ENCODE measurements around the gene PPARD.

PPARD gene

DNA sequence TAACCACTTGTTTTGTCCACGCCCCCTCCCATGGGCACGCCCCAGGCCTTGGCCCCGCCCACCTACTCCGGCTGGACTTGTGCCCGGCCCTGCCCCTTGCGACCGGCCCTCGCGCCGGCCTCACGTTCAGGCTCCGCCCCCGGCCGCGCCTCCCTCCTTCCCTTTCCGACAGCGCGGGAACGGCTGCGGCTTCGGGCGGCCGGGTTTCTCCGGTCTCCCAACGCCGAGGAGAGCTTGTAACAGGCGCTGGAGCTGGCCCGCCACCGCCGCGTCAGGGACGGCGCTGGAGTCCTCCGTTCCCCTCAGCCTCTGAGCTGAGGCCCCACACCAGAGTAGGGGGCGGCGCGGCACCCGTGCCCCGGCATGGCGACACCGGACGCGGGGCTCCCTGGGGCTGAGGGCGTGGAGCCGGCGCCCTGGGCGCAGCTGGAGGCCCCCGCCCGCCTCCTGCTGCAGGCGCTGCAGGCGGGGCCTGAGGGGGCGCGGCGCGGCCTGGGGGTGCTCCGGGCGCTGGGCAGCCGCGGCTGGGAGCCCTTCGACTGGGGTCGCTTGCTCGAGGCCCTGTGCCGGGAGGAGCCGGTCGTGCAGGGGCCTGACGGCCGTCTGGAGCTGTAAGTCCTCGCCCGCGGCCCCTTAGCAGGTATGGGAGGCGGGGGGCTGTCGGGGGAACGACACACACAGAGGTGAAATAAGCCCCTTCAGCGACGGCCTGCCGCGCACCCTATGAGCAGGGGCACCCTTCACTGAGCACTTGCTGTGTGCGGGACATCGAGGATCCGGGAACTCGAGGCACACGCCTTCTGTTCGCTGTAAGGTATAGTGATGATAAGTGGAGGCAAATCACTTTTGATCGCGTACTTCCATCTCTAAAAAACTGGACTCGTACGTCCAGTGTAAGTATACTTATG, 110.1 kb downstream of the PPARD start, which contains the start of gene FANCE:
TSS of gene FANCE (plus strand) at position 156 of the 908 bp plus-strand sequence. CDS start at position 364, 208 bp downstream.
- H3K4me3 ChIP-seq, result peak within 1 kb of the TSS; percentile 61 to 62
- TF ChIP-seq, protein P1, sequence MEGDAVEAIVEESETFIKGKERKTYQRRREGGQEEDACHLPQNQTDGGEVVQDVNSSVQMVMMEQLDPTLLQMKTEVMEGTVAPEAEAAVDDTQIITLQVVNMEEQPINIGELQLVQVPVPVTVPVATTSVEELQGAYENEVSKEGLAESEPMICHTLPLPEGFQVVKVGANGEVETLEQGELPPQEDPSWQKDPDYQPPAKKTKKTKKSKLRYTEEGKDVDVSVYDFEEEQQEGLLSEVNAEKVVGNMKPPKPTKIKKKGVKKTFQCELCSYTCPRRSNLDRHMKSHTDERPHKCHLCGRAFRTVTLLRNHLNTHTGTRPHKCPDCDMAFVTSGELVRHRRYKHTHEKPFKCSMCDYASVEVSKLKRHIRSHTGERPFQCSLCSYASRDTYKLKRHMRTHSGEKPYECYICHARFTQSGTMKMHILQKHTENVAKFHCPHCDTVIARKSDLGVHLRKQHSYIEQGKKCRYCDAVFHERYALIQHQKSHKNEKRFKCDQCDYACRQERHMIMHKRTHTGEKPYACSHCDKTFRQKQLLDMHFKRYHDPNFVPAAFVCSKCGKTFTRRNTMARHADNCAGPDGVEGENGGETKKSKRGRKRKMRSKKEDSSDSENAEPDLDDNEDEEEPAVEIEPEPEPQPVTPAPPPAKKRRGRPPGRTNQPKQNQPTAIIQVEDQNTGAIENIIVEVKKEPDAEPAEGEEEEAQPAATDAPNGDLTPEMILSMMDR (IDR thresholded peaks at IDR 0.05), result peak in 1 of 2 experiments; percentile 11
- peak; percentile 94 to 96 for DNase-seq
- no peaks in the 10 kb centered on the region for H3K9me3 ChIP-seq
- intact Hi-C loops (cut with DNase I; ENCODE audit: low total_unique reads), result no loop called here
- peaks cover 4 to 41% (median 26%) of the 10 kb centered on the region in 4 donors for H3K4me1 ChIP-seq
- H3K27me3 ChIP-seq, result no peaks in the 10 kb centered on the region
- peaks cover 2 to 20% (median 14%) of the 10 kb centered on the region in 3 donors for H3K36me3 ChIP-seq
- peak within 1 kb of the TSS; percentile 64 to 77 for H3K27ac ChIP-seq

DNA sequence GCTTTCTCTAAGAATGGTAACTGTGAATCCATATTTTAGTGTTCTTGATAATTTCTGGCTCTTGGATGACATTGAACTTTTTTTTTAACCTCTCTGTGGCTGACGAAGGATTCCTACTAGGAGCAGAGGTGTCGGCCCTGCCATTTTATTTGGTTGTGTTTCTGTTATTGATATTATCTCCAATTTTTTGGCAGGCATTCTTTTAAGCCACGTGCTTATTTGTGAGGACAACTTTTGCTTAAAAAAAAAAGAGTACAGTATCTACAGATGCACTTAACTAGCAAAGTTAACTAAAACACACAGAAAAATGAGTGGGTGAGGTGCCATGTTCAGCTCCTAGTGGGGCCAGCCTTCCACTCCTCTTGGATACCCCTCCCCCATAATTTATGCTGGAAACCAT, 110.9 kb downstream of the PPARD start:
- Histone ChIP-seq H3K4me3 (peak overlapping the region; percentile 61 to 62), H3K36me3 (peaks cover 10 to 28% (median 22%) of the 10 kb centered on the region in 3 donors), H3K27ac (peak overlapping the region; percentile 64 to 77), H3K4me1 (peaks cover 4 to 41% (median 26%) of the 10 kb centered on the region in 4 donors), H3K9me3 (no peaks in the 10 kb centered on the region), H3K27me3 (no peaks in the 10 kb centered on the region)
- TF ChIP-seq, protein P1 (IDR thresholded peaks at IDR 0.05), result no peak
- DNase-seq, result no peak
- intact Hi-C loops (cut with DNase I; ENCODE audit: low total_unique reads), result no loop called here

DNA sequence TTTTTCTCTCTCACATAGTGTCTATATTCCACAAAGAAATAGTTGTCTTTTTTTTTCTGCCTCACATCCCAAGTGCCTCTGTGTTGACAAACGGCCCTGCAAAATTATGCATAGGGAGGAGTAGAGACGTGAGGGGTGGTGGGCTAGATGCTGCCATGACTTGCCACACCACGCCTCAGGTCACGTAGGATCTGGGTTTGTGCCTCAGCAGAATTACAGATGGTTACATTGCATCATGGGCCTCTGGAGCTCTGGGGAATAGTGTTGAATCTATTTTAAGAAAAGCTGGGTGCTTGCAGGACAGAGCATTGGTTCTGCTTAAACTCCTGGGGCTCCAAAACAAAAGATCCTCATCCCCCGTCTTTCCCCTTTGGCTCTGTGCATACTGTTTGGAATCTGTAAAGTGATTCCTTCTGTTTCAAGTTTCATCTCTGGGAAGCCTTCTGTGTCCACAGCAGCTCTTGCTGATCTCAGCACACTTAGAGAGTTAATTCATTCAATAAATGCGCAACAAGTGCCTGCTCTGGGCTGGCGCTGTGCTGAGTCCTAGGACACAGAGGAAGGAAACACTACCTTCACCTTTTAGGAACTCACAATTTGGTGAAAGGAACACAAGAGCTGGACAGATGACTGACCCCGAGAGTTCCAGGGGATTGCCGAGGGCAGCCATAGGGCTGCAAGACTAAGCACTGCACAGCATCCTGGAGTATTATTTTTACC, 112.2 kb downstream of the PPARD start:
- H3K4me3 ChIP-seq, result peak overlapping the region; percentile 18 to 62
- TF ChIP-seq, protein P1 (IDR thresholded peaks at IDR 0.05), result no peak
- DNase-seq, result peak in 1 of 2 donors; percentile 79
- H3K36me3 ChIP-seq, result peaks cover 20 to 42% (median 31%) of the 10 kb centered on the region in 3 donors
- H3K4me1 ChIP-seq, result peaks cover 4 to 41% (median 26%) of the 10 kb centered on the region in 4 donors
- H3K27ac ChIP-seq, result peak overlapping the region; percentile 64 to 77
- no peaks in the 10 kb centered on the region for H3K27me3 ChIP-seq
- no peaks in the 10 kb centered on the region for H3K9me3 ChIP-seq
- intact Hi-C loops (cut with DNase I; ENCODE audit: low total_unique reads), result no loop called here

DNA sequence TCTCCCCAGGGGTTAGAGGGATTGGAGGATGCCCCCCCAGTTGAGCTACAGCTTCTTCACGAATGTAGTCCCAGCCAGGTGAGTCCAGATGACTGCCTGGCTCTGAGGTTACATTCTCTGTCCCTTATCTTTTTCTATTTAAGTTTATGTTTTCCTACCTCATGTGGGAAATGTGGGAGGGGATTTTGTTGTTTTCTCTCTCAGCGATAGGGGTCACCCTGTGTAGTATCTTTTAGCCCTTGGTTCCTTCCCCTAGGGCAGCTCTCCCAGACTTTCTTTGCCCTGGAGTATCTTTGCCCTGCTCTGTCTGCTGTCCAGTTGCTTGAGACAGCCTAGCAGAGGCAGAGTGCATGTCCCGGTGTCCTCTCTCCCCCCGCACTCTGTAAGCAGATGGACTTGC, 115.5 kb downstream of the PPARD start:
- intact Hi-C loops (cut with DNase I; ENCODE audit: low total_unique reads), result no loop called here
- DNase-seq, result no peak
- peaks cover 34 to 75% (median 41%) of the 10 kb centered on the region in 3 donors for H3K36me3 ChIP-seq
- H3K9me3 ChIP-seq, result no peaks in the 10 kb centered on the region
- H3K27ac ChIP-seq, result no peak overlapping the region
- no peaks in the 10 kb centered on the region for H3K27me3 ChIP-seq
- H3K4me3 ChIP-seq, result no peak overlapping the region
- peaks cover 0 to 31% (median 20%) of the 10 kb centered on the region in 4 donors for H3K4me1 ChIP-seq
- TF ChIP-seq, protein P1 (IDR thresholded peaks at IDR 0.05), result no peak

DNA sequence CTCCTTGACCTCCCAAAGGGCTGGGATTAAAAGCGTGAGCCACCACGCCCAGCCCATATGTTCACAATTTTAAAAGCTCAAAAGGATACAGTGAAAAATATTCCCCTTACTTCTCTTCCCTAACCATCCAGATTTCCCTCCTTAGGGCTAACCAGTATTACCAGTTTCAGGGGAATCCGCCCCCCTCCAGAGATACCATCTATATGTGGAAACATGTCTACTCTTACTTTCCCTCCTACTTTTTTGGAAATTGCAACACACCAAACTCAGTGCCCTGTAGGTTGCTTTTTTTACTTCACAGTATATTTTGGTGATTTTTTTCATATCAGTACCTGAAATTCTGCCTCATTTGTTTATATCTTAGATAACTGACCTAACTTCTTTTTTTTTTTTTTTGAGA, 118.9 kb downstream of the PPARD start:
- Histone ChIP-seq H3K27ac (no peak overlapping the region), H3K27me3 (no peaks in the 10 kb centered on the region), H3K4me3 (no peak overlapping the region), H3K9me3 (no peaks in the 10 kb centered on the region), H3K36me3 (peaks cover 34 to 98% (median 41%) of the 10 kb centered on the region in 3 donors), H3K4me1 (no peaks in the 10 kb centered on the region)
- intact Hi-C loops (cut with DNase I; ENCODE audit: low total_unique reads), result no loop called here
- no peak for DNase-seq
- TF ChIP-seq, protein P1 (IDR thresholded peaks at IDR 0.05), result no peak

All from tibial artery (tissue), 4 donors.